ENCODE results near the gene ID3.
"Not testable (repeated sequence)": the region's sequence is repeated elsewhere in the genome, so short reads cannot be mapped to it uniquely, and the experiment has no call there.

ID3 gene

GRCh38 chr1:23591460-23592208 lies 32.3 kb upstream of the ID3 start:
- Histone ChIP-seq H3K4me3 (no peak overlapping the region), H3K27ac (peak overlapping the region in 16 of 21 experiments; percentile 5 to 82 (median 36))

- H3K27ac ChIP-seq: peak overlapping the region in 2 of 21 experiments; percentile 27 to 43
Observed at GRCh38 chr1:23590058-23590783, 30.9 kb upstream of the ID3 start.

GRCh38 chr1:23589585-23589986 lies 30.3 kb upstream of the ID3 start:
- no peak overlapping the region for H3K4me3 ChIP-seq
- H3K27ac ChIP-seq: peak overlapping the region in 3 of 21 experiments; percentile 25 to 43 (median 36)

More at GRCh38 chr1:23590058-23590783, 30.9 kb upstream of the ID3 start:
- H3K4me3 ChIP-seq: no peak overlapping the region

GRCh38 chr1:23588749-23589548 lies 29.6 kb upstream of the ID3 start:
- peak overlapping the region in 4 of 21 experiments; percentile 11 to 45 (median 26) for H3K27ac ChIP-seq

GRCh38 chr1:23585321-23586022 lies 26.2 kb upstream of the ID3 start:
- peak overlapping the region in 12 of 21 experiments; percentile 3 to 65 (median 26) for H3K27ac ChIP-seq
- H3K4me3 ChIP-seq: no peak overlapping the region

More at GRCh38 chr1:23588749-23589548, 29.6 kb upstream of the ID3 start:
- H3K4me3 ChIP-seq: no peak overlapping the region

- H3K4me3 ChIP-seq: not testable (repeated sequence)
- H3K27ac ChIP-seq: peak overlapping the region in 2 of 21 experiments; percentile 8 to 22
Observed at GRCh38 chr1:23583727-23584126, 24.4 kb upstream of the ID3 start.

- Histone ChIP-seq H3K27ac (no peak overlapping the region), H3K4me3 (no peak overlapping the region)
Observed at GRCh38 chr1:23582820-23583219, 23.5 kb upstream of the ID3 start.

- Histone ChIP-seq H3K4me3 (no peak overlapping the region), H3K27ac (peak overlapping the region in 3 of 21 experiments; percentile 16 to 41 (median 34))
Observed at GRCh38 chr1:23581219-23581618, 21.9 kb upstream of the ID3 start.

- H3K27ac ChIP-seq: peak overlapping the region in 8 of 21 experiments; percentile 27 to 87 (median 81)
Observed at GRCh38 chr1:23578997-23579363, 19.7 kb upstream of the ID3 start.

GRCh38 chr1:23578311-23578996 lies 19.2 kb upstream of the ID3 start:
- Histone ChIP-seq H3K4me3 (no peak overlapping the region), H3K27ac (peak overlapping the region in 12 of 21 experiments; percentile 52 to 87 (median 80))

More at GRCh38 chr1:23578997-23579363, 19.7 kb upstream of the ID3 start:
- no peak overlapping the region for H3K4me3 ChIP-seq

- no peak overlapping the region for H3K4me3 ChIP-seq
- peak overlapping the region in 20 of 21 experiments; percentile 30 to 87 (median 72) for H3K27ac ChIP-seq
Observed at GRCh38 chr1:23577056-23578004, 18.0 kb upstream of the ID3 start.

GRCh38 chr1:23576338-23577055 lies 17.2 kb upstream of the ID3 start:
- Histone ChIP-seq H3K27ac (peak overlapping the region in 19 of 21 experiments; percentile 11 to 87 (median 70)), H3K4me3 (no peak overlapping the region)

- Histone ChIP-seq H3K27ac (peak overlapping the region in 3 of 21 experiments; percentile 48 to 87 (median 73)), H3K4me3 (no peak overlapping the region)
Observed at GRCh38 chr1:23575226-23575810, 16.0 kb upstream of the ID3 start.

- Histone ChIP-seq H3K27ac (peak overlapping the region in 1 of 21 experiments; percentile 20), H3K4me3 (no peak overlapping the region)
Observed at GRCh38 chr1:23574265-23574754, 15.0 kb upstream of the ID3 start.

GRCh38 chr1:23573574-23574182 lies 14.4 kb upstream of the ID3 start:
- peak overlapping the region in 1 of 21 experiments; percentile 20 for H3K27ac ChIP-seq
- no peak overlapping the region for H3K4me3 ChIP-seq

- no peak overlapping the region for H3K4me3 ChIP-seq
- H3K27ac ChIP-seq: no peak overlapping the region
Observed at GRCh38 chr1:23571465-23571864, 12.2 kb upstream of the ID3 start.

Measured in skin epidermis (tissue), 12 donors.